ENCODE measurements around the gene RPTOR. TPM values are rescaled to one million over a fixed set of nuclear protein-coding genes. Genes with fewer than 3 reads are reported as not detected.

The RPTOR gene
- polyA plus RNA-seq, 1 of the 3 experiments (the other 2 are of a cell fraction) = 14.9 TPM

DNA sequence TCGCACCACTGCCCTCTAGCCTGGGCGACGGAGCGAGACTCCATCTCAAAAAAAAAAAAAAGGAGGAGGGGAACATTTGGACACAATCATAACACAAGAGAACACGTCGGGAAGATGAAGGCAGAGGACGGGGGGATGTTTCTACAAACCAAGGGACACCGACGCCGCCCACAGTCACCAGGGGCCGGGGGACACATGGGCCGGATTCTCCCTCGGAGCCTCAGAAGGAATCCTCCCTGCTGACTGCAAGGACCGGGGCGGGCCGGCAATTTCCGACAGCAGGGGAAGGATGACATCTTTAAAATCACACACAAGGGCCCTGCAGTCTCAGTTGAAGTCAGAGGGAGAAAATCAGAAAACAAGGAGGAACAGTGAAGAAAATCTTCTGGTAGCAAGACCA lies 438.9 kb downstream of the RPTOR start:
- Histone ChIP-seq H3K9ac (no peak overlapping the region), H3K9me3 (no peaks in the 10 kb centered on the region), H3K4me1 (ENCODE audit: control insufficient read depth in 1 of 2, insufficient read depth in 2 of 2, low read depth in 1 of 2, low read length in 1 of 2) (no peaks in the 10 kb centered on the region; a peak in 1 of 4 replicates), H3K4me3 (ENCODE audit: low read depth in 2 of 2, low read length in 1 of 2) (no peak overlapping the region), H3F3A (replicated peaks; ENCODE audit: insufficient read depth) (peaks cover 10% of the 10 kb centered on the region), H2AFZ (ENCODE audit: low read depth) (no peak overlapping the region), H3K36me3 (replicated peaks in 1 of 2; ENCODE audit: control insufficient read depth in 1 of 2, insufficient read depth in 2 of 2, low read length in 1 of 2) (no peaks in the 10 kb centered on the region), H3K27me3 (ENCODE audit: insufficient read depth) (no peaks in the 10 kb centered on the region), H3K27ac (ENCODE audit: low read depth in 2 of 2, low read length in 1 of 2) (no peak overlapping the region), H3K4me2 (no peak overlapping the region), H3K9me2 (no peaks in the 10 kb centered on the region), H3K79me2 (ENCODE audit: insufficient read depth) (no peaks in the 10 kb centered on the region), H4K20me1 (ENCODE audit: insufficient read depth) (no peaks in the 10 kb centered on the region)
- WGBS (ENCODE audit: low lambda C conversion rate) = 73% methylated on average over 17 of the region's 17 CpGs
- TF ChIP-seq RAD21 (IDR thresholded peaks at IDR 0.05; ENCODE audit: low read length) (no peak), CHD2 (IDR thresholded peaks at IDR 0.05; ENCODE audit: low read length, partially characterized antibody) (no peak), POLR2AphosphoS5 (IDR thresholded peaks at IDR 0.05; ENCODE audit: low read depth, low read length) (no peak), RXRA (IDR thresholded peaks at IDR 0.05; ENCODE audit: borderline replicate concordance, low read depth) (no peak), MEF2A (IDR thresholded peaks at IDR 0.05; ENCODE audit: borderline replicate concordance, low read depth) (no peak), JUND (IDR thresholded peaks at IDR 0.05) (no peak), EP300 (IDR thresholded peaks at IDR 0.05; ENCODE audit: borderline replicate concordance in 1 of 2, low read depth in 1 of 2, low read length in 1 of 2) (no peak), SMC3 (IDR thresholded peaks at IDR 0.05; ENCODE audit: low read depth, low read length) (no peak), RFX5 (IDR thresholded peaks at IDR 0.05; ENCODE audit: low read length) (no peak)
- TF ChIP-seq, protein P1, sequence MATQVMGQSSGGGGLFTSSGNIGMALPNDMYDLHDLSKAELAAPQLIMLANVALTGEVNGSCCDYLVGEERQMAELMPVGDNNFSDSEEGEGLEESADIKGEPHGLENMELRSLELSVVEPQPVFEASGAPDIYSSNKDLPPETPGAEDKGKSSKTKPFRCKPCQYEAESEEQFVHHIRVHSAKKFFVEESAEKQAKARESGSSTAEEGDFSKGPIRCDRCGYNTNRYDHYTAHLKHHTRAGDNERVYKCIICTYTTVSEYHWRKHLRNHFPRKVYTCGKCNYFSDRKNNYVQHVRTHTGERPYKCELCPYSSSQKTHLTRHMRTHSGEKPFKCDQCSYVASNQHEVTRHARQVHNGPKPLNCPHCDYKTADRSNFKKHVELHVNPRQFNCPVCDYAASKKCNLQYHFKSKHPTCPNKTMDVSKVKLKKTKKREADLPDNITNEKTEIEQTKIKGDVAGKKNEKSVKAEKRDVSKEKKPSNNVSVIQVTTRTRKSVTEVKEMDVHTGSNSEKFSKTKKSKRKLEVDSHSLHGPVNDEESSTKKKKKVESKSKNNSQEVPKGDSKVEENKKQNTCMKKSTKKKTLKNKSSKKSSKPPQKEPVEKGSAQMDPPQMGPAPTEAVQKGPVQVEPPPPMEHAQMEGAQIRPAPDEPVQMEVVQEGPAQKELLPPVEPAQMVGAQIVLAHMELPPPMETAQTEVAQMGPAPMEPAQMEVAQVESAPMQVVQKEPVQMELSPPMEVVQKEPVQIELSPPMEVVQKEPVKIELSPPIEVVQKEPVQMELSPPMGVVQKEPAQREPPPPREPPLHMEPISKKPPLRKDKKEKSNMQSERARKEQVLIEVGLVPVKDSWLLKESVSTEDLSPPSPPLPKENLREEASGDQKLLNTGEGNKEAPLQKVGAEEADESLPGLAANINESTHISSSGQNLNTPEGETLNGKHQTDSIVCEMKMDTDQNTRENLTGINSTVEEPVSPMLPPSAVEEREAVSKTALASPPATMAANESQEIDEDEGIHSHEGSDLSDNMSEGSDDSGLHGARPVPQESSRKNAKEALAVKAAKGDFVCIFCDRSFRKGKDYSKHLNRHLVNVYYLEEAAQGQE (IDR thresholded peaks at IDR 0.05; ENCODE audit: low read depth, low read length) = no peak
- ChIA-PET POLR2A (no interaction called here), CTCF (interaction anchor here (1.2 to 10.6 kb wide), 8 partner anchors 13 to 556 kb away, joined by 3 to 84 read pairs (median 6); no protein-coding TSS in a partner anchor)
- no peak for DNase-seq

DNA sequence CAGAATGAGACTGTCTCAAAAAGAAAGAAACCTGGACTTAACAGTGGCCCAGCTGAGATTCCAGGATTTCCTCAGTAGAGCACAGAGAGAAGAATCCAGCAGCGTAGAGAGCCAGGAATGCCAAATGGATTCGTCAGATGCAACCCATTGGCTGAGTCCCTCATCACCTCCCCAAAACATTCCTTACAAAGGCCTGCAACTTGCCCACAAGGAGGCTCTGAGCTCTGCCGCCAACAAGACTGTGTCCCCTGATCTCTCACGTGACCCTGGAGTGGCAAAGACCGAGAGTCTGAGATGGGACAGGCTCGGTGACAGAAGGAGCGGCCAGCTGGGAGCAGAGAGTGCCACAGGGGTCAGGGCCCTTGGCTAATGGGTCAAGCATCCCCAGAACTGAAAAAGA lies 440.1 kb downstream of the RPTOR start:
- Histone ChIP-seq H3K9ac (no peak overlapping the region), H3K9me2 (no peaks in the 10 kb centered on the region), H3K4me3 (ENCODE audit: low read depth in 2 of 2, low read length in 1 of 2) (no peak overlapping the region), H3K79me2 (ENCODE audit: insufficient read depth) (no peaks in the 10 kb centered on the region), H3K27me3 (ENCODE audit: insufficient read depth) (no peaks in the 10 kb centered on the region), H3K9me3 (no peaks in the 10 kb centered on the region), H3K36me3 (replicated peaks in 1 of 2; ENCODE audit: control insufficient read depth in 1 of 2, insufficient read depth in 2 of 2, low read length in 1 of 2) (no peaks in the 10 kb centered on the region), H3K4me1 (ENCODE audit: control insufficient read depth in 1 of 2, insufficient read depth in 2 of 2, low read depth in 1 of 2, low read length in 1 of 2) (peaks cover 0 to 4% of the 10 kb centered on the region in 2 experiments; a peak in 1 of 4 replicates), H3K27ac (ENCODE audit: low read depth in 2 of 2, low read length in 1 of 2) (no peak overlapping the region), H3F3A (replicated peaks; ENCODE audit: insufficient read depth) (peaks cover 10% of the 10 kb centered on the region), H2AFZ (ENCODE audit: low read depth) (no peak overlapping the region), H4K20me1 (ENCODE audit: insufficient read depth) (no peaks in the 10 kb centered on the region), H3K4me2 (no peak overlapping the region)
- 76% methylated on average over 7 of the region's 7 CpGs for WGBS (ENCODE audit: low lambda C conversion rate)
- no peak for TF ChIP-seq FOXJ3 (CRISPR knock-in tag; IDR thresholded peaks at IDR 0.05)
- TF ChIP-seq, protein P2, sequence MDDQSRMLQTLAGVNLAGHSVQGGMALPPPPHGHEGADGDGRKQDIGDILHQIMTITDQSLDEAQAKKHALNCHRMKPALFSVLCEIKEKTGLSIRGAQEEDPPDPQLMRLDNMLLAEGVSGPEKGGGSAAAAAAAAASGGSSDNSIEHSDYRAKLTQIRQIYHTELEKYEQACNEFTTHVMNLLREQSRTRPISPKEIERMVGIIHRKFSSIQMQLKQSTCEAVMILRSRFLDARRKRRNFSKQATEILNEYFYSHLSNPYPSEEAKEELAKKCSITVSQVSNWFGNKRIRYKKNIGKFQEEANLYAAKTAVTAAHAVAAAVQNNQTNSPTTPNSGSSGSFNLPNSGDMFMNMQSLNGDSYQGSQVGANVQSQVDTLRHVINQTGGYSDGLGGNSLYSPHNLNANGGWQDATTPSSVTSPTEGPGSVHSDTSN (IDR thresholded peaks at IDR 0.05) = no peak
- CTCF ChIA-PET = interaction anchor here (1.1 to 10.6 kb wide), 9 partner anchors 12 to 557 kb away, joined by 3 to 84 read pairs (median 5); no protein-coding TSS in a partner anchor
- POLR2A ChIA-PET = no interaction called here
- no peak for DNase-seq
